ENCODE results near the gene SERPINA12.

The SERPINA12 gene

DNA sequence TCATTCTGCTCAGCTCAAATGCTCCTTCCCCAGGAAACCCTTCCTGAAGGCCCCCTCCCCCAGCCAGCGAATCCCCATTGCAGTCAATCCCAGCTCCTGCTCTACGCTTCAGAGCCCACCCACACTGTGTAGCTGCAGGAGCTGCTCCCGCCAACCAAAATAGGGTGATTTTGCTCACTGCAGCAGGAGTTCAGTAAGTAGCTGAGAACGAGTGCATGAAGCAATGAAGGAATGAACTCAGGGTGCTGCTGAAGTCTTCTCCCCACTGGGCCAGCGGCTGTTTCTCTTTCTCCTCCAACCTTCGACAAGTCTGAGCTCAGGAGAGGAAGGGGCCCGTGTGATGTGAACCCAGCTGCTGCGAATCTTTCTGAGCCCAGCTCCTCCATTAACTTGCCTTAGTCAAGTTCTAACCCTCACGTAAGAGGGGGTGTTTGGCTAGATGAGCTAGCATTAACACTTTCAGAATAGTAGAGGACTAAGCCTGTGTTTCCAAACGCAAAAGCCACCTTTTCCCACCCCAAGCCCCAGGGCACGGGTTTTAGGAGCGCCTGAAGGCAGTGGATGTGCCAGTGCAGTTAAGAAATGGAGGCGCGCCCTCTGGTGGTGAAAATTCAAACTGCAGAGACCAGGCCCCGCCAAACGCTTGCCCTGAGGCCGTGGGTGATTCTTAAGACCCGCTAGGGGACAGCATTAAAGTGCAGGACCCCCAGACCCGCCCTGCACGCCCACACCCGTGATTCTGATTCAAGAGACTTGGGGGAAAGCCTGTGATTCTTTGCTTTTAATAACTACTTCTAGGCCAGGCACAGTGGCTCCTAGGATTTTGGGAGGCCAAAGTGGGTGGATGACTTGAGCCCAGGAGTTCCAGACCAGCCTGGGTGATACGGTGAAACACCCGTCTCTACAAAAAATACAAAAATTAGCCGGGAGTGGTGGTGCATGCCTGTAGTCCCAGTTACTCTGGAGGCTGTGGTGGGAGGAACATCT lies 40.0 kb upstream of the SERPINA12 start:
- TF ChIP-seq POLR2AphosphoS5 (IDR thresholded peaks at IDR 0.05; ENCODE audit: low read depth, low read length) (no peak), SIN3A (IDR thresholded peaks at IDR 0.05; ENCODE audit: borderline replicate concordance, insufficient read depth, low read length) (no peak), TAF1 (IDR thresholded peaks at IDR 0.05; ENCODE audit: borderline replicate concordance, insufficient read depth, low read length) (no peak), REST (IDR thresholded peaks at IDR 0.05; ENCODE audit: insufficient read depth in 1 of 2, low read depth in 2 of 2, low read length in 2 of 2) (no peak), FOXP2 (optimal IDR thresholded peaks at IDR 0.05; ENCODE audit: borderline replicate concordance, extremely low read depth, extremely low read length, insufficient read depth) (no peak)

- TF ChIP-seq REST (IDR thresholded peaks at IDR 0.05; ENCODE audit: insufficient read depth in 1 of 2, low read depth in 2 of 2, low read length in 2 of 2): no peak
- TF ChIP-seq TAF1 (IDR thresholded peaks at IDR 0.05; ENCODE audit: borderline replicate concordance, insufficient read depth, low read length): no peak
- no peak for TF ChIP-seq POLR2AphosphoS5 (IDR thresholded peaks at IDR 0.05; ENCODE audit: low read depth, low read length)
- no peak for TF ChIP-seq FOXP2 (optimal IDR thresholded peaks at IDR 0.05; ENCODE audit: borderline replicate concordance, extremely low read depth, extremely low read length, insufficient read depth)
- TF ChIP-seq SIN3A (IDR thresholded peaks at IDR 0.05; ENCODE audit: borderline replicate concordance, insufficient read depth, low read length): no peak
Observed at GRCh38 chr14:94548131-94548998, 39.1 kb upstream of the SERPINA12 start.

DNA sequence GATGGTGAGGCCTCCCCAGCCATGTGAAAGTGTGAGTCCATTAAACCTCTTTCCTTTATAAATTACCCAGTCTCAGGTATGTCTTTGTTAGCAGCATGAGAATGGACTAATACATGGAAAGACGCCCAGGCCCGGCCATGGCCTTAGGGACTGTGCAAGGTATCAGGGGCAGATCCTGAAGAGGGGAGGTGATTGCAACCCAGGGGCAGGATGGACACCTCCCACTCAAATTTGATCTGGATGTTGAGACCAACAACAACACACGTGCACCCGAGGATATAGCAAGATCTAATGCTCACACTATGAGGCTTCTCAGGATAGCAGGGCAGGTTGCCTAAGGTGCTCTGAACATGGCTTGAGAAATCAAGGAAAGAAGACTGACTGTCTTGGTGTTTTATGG lies 38.5 kb upstream of the SERPINA12 start:
- no peak for TF ChIP-seq REST (IDR thresholded peaks at IDR 0.05; ENCODE audit: insufficient read depth in 1 of 2, low read depth in 2 of 2, low read length in 2 of 2)
- TF ChIP-seq SIN3A (IDR thresholded peaks at IDR 0.05; ENCODE audit: borderline replicate concordance, insufficient read depth, low read length): no peak
- no peak for TF ChIP-seq FOXP2 (optimal IDR thresholded peaks at IDR 0.05; ENCODE audit: borderline replicate concordance, extremely low read depth, extremely low read length, insufficient read depth)
- no peak for TF ChIP-seq POLR2AphosphoS5 (IDR thresholded peaks at IDR 0.05; ENCODE audit: low read depth, low read length)
- no peak for TF ChIP-seq TAF1 (IDR thresholded peaks at IDR 0.05; ENCODE audit: borderline replicate concordance, insufficient read depth, low read length)

DNA sequence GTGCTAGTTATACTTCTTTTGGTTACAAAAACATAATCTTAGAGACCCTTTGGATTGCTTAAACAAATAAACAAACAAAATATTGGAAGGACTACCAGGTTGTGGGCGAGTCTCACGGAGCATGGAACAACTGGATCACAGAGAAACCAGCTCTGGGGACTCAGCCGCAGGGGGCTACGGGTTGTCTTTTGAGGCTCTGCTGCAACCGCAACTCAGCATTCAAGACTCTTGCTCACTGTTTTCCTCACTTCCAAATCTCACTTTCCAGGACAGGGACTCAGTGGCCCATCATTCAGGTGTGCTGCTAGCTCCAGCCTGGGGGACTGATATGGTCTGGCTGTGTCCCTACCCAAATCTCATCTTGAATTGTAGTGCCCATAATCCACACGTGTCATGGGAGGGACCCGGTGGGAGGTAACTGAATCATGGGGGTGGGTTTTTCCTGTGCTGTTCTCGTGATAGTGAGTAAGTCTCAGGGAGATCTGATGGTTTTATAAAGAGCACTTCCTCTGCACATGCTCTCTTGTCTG lies 37.9 kb upstream of the SERPINA12 start:
- TF ChIP-seq TAF1 (IDR thresholded peaks at IDR 0.05; ENCODE audit: borderline replicate concordance, insufficient read depth, low read length) (no peak), SIN3A (IDR thresholded peaks at IDR 0.05; ENCODE audit: borderline replicate concordance, insufficient read depth, low read length) (no peak), POLR2AphosphoS5 (IDR thresholded peaks at IDR 0.05; ENCODE audit: low read depth, low read length) (no peak), FOXP2 (optimal IDR thresholded peaks at IDR 0.05; ENCODE audit: borderline replicate concordance, extremely low read depth, extremely low read length, insufficient read depth) (no peak), REST (IDR thresholded peaks at IDR 0.05; ENCODE audit: insufficient read depth in 1 of 2, low read depth in 2 of 2, low read length in 2 of 2) (no peak)
